Heart left ventricle (tissue), 13 donors: ENCODE results near the gene IL37.

Source experiments
- POLR2A ChIP-seq, 2 donors: fragments of 450-650 bp; IDR thresholded peaks; one replicate each; pipeline ENCODE4 v1.6.1; 2017; ENCODE audit warnings: antibody characterized with exemption in 2 of 2, mild to moderate bottlenecking in 2 of 2, moderate library complexity in 2 of 2
- TF ChIP-seq, protein P1 (sequence below), 12 donors: fragments of 200-600 bp; sonication (generic) in 4 of 12; IDR thresholded peaks; one replicate each; pipeline versions ENCODE4 v1.5.0 to v1.8.0; 2018 to 2022; ENCODE audit warnings: antibody characterized with exemption in 12 of 12, mild to moderate bottlenecking in 5 of 12
- donor health status: ischemic (EF 13 %, LVEDD 7.1; RV severe dilation, severe dysfunction).
- donor health status: DM: no; HTN: yes; CAD: no.
- donor health status: DM: no; HTN: no; CAD: no.
- donor health status: ischemic (EF 25% LVEDD 6.9; RV normal size, moderate dysfunction).
- donor health status: ischemic (EF 25% LVEDD 5.7; RV mildly dilated, moderate dysfunction).
- donor health status: ischemic (EF 35%, LVEDD 5.7; RV mildly dilated, moderate dysfunction).
- donor health status: nonischemic (EF 11% LVEDD 7.7; RV severe dilation, severe dysfunction).
- donor health status: DM: yes; HTN: yes; CAD: no.
- donor health status: PGD.
- donor health status: ischemic (EF 29% LVEDD 5.4; RV normal size, mild dysfunction).
- donor health status: nonischemic (EF 23%, LVEDD 6.1; RV moderate dilation, normal function).

DNA sequence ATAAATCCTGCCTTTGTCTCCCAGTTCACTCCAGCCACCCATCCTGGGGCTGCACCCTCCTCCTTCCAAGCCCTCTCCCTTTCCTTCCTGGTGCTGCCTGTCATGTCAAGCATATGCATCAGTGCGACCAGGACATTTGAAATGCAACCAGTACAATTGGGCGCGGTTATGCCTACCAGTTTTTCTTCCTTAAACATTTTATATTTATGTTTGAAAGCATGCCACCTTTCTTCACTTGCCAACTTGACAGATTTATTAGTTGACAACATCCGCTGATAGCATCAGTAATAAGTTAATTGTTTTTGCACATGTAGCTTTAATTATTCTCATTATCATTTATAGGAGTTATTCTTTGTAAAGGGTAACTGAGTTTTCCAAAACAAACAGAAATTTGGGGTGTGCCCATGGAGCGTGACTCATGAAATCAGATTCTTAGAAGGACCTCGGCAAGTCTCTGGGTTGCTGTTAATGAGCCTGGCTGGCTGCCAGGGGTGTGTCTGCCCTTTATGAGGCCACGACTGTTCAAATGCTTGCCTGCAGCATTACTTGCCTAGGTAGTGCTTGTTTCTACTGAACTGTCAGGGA lies 41.6 kb upstream of the IL37 start:
- TF ChIP-seq, protein P1, sequence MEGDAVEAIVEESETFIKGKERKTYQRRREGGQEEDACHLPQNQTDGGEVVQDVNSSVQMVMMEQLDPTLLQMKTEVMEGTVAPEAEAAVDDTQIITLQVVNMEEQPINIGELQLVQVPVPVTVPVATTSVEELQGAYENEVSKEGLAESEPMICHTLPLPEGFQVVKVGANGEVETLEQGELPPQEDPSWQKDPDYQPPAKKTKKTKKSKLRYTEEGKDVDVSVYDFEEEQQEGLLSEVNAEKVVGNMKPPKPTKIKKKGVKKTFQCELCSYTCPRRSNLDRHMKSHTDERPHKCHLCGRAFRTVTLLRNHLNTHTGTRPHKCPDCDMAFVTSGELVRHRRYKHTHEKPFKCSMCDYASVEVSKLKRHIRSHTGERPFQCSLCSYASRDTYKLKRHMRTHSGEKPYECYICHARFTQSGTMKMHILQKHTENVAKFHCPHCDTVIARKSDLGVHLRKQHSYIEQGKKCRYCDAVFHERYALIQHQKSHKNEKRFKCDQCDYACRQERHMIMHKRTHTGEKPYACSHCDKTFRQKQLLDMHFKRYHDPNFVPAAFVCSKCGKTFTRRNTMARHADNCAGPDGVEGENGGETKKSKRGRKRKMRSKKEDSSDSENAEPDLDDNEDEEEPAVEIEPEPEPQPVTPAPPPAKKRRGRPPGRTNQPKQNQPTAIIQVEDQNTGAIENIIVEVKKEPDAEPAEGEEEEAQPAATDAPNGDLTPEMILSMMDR (IDR thresholded peaks at IDR 0.05): no peak
- TF ChIP-seq POLR2A (IDR thresholded peaks at IDR 0.05): no peak
